ENCODE results near the gene EEF1A2. TPM values are rescaled to one million over a fixed set of nuclear protein-coding genes. Genes with fewer than 3 reads are reported as not detected.

Gene EEF1A2
- total RNA-seq, 1 donor from 2014 or later, result 0.76 TPM

GRCh38 chr20:63448031-63448430, 50.9 kb downstream of the EEF1A2 start:
- no peak for ATAC-seq

- ATAC-seq, result no peak
These were observed 51.6 kb downstream of the EEF1A2 start for GRCh38 chr20:63447320-63447719.

- no peak for ATAC-seq
These were observed 52.5 kb downstream of the EEF1A2 start for GRCh38 chr20:63446216-63447024.

GRCh38 chr20:63445075-63445734, 53.7 kb downstream of the EEF1A2 start:
- ATAC-seq, result no peak

GRCh38 chr20:63444548-63444947, 54.3 kb downstream of the EEF1A2 start:
- ATAC-seq, result no peak

- ATAC-seq, result no peak
These were observed 55.1 kb downstream of the EEF1A2 start for GRCh38 chr20:63443606-63444395.

- peak; percentile 50 for ATAC-seq
These were observed 56.8 kb downstream of the EEF1A2 start for GRCh38 chr20:63442100-63442493.

- ATAC-seq, result peak; percentile 8
These were observed 57.5 kb downstream of the EEF1A2 start for GRCh38 chr20:63441136-63442099.

- no peak for ATAC-seq
These were observed 58.4 kb downstream of the EEF1A2 start for GRCh38 chr20:63440366-63440955.

GRCh38 chr20:63439866-63440265, 59.0 kb downstream of the EEF1A2 start:
- ATAC-seq, result no peak

- no peak for ATAC-seq
These were observed 60.8 kb downstream of the EEF1A2 start for GRCh38 chr20:63438121-63438520.

Other genes starting within 250 kb of the EEF1A2 start
- not detected for gene NKAIN4, start 244.6 kb downstream of the EEF1A2 start, total RNA-seq
- 26.3 TPM for gene ARFGAP1, start 226.3 kb downstream of the EEF1A2 start, total RNA-seq
- gene COL20A1, start 205.9 kb downstream of the EEF1A2 start, total RNA-seq, result not detected
- gene CHRNA4, start 137.7 kb downstream of the EEF1A2 start, total RNA-seq, result not detected
- not detected for gene KCNQ2, start 26.4 kb downstream of the EEF1A2 start, total RNA-seq
- 459 TPM for gene PPDPF, start 21.7 kb upstream of the EEF1A2 start, total RNA-seq
- 92.7 TPM for gene PTK6, start 38.3 kb upstream of the EEF1A2 start, total RNA-seq
- 0.44 TPM for gene SRMS, start 48.7 kb upstream of the EEF1A2 start, total RNA-seq
- 0.28 TPM for gene FNDC11, start 55.1 kb upstream of the EEF1A2 start, total RNA-seq
- gene HELZ2, start 75.2 kb upstream of the EEF1A2 start, total RNA-seq, result 32.0 TPM
- gene GMEB2, start 128.0 kb upstream of the EEF1A2 start, total RNA-seq, result 6.9 TPM
- 4.6 TPM for gene STMN3, start 154.3 kb upstream of the EEF1A2 start, total RNA-seq
- 12.2 TPM for gene RTEL1, start 159.2 kb upstream of the EEF1A2 start, total RNA-seq
- gene TNFRSF6B, start 197.6 kb upstream of the EEF1A2 start, total RNA-seq, result 4.5 TPM
- 31.1 TPM for gene ARFRP1, start 208.9 kb upstream of the EEF1A2 start, total RNA-seq
- 11.1 TPM for gene ZGPAT, start 209.0 kb upstream of the EEF1A2 start, total RNA-seq
- 5.1 TPM for gene LIME1, start 237.6 kb upstream of the EEF1A2 start, total RNA-seq
- gene SLC2A4RG, start 240.7 kb upstream of the EEF1A2 start, total RNA-seq, result 60.9 TPM